Stimulated activated CD4-positive, alpha-beta T cell treated with anti-CD3 and anti-CD28 coated beads, Interleukin-4, amount 100 ng/mL, for 4 hours (primary cell): Measurements from ENCODE around the gene PAK6.

ENCODE experiments used
- DNase-seq, 2 experiments: peaks; one replicate each; pipeline ENCODE4 v3.0.0-alpha.2; 2020

Gene PAK6

DNA sequence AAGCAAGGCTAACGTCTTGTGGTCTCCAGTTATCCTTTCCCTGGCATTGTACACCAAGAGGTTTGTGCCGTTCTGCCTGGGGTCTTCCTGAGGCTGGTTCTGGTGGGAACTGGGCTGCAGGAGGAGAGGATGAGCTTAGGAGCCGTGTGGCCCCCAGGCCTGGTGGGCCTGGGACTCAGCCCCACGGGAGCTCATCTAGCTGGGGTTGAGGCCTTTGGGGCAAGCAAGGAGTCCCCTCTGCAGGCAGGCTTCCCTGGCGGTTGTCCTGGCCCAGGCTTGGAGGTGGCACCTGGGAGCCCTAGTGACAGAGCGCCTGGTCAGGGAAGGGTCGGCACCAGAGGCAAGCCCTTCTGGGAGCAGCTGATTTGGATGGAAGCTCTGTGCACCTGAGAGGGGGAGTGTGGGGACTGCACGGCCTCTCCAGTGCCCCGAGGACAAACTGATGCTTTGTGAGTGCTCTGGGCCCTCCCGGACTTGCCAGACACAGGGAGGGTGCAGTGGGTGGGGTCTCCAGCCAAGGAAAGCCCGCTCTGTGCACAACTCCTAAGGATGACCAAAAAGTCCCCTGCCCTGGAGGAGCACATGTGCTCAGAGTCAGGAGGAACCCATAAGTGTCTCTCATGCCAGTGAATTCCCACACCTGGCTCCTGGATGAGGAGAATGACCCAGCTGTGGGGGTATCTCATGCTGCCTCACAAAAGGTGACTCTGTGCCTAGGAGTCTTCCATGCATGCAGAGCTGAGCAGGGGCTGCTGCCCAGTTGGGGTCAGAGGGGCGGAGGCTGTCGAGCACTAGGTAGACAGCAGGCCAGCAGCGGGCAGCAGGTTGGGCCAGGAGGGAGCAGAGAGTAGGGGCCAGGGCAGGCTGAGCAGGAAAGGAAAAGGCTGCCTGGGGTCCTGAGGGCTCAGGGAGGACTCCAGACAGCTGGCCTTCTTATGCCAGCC is 2.7 kb downstream of the PAK6 start:
- DNase-seq: no peak

DNA sequence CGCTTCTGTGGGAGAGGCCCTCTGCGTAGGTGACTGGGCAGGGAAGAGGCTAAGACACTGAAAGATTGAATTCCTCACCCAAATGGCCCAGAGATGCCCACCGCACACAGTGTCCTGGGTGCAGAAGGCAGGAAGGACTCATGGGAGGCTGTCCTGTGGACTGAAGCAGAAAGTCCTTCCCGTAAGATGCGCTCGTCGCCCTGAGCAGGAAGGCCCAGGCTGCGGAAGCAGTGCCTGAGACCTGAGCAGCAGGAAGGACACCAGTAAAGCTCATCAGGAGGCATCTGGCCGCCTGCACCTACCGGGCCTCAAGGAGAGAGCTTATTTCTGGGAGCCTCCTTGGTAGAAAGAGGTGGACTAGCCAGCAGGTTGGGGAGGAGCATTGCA is 3.3 kb downstream of the PAK6 start:
- no peak for DNase-seq

GRCh38 chr15:40242601-40243000 is 3.7 kb downstream of the PAK6 start:
- no peak for DNase-seq

DNA sequence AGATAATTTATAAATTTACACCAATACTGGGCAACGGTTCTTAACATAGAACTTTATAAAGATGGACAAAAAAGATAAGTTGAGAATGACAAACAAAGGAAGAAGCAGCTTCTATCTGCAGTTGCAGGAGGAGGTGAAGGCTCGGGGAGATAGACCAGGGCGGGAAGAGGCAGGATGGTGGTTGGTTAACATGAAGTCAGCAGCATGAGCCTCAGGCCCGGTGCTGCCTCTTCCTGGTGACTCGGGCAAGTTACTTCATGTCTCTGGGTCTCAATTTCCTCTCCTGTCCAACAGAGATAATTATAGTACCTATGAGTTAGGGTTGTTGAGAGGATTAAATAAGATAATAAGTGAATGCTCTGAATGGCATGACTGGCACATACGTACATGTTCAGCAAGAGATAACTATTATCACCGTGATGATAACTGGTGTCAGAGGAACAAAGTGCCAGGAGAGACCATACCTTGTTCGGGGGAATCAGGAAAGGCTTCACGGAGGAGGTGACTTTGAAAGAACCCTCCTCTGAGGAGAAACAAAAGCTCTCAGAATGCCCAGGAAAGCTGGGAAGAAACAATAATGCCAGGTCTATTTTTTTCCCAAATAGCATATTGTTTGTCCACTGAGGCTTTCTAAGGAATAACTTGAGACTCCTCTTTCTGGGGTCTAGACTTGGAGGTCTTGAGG is 4.4 kb downstream of the PAK6 start:
- DNase-seq: no peak

DNA sequence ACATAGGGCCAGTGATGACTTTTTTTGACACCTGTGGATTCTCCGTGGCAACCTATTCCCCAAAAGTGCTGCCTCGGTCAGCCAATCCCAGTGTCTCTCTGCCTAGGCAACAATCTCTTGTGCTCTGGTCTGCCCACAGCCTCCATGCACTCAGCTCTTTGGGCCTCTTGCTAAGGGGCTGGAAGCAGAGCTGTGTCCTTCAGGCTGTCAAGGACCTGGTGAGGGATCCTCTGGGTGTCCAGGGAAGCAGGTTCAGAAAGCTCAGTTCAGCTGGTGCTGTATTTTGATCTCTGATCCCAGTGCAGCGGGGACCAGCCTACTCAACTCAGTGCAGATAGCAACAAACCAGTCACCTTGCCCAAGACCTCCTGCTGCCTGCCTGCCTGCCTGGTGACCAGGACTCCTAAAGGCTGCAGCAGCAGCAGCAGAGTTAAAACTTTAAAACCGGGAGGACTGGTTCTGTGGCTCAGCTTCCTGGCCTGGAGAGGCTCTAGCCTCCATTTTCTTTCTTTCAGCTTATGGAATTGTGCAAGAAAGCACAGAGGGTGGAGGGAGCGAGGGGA is 6.2 kb downstream of the PAK6 start:
- no peak for DNase-seq

GRCh38 chr15:40245666-40246450 is 7.0 kb downstream of the PAK6 start:
- no peak for DNase-seq

- DNase-seq: no peak
These were observed 7.8 kb downstream of the PAK6 start for GRCh38 chr15:40246496-40247280.

GRCh38 chr15:40247406-40247971 is 8.6 kb downstream of the PAK6 start:
- DNase-seq: no peak

- no peak for DNase-seq
These were observed 9.3 kb downstream of the PAK6 start for GRCh38 chr15:40248006-40248783.

- DNase-seq: no peak
These were observed 10.8 kb downstream of the PAK6 start for GRCh38 chr15:40249477-40250303.

- DNase-seq: no peak
These were observed 11.4 kb downstream of the PAK6 start for GRCh38 chr15:40250304-40250656.

GRCh38 chr15:40250771-40251483 is 12.1 kb downstream of the PAK6 start:
- no peak for DNase-seq

GRCh38 chr15:40251486-40252140 is 12.8 kb downstream of the PAK6 start:
- DNase-seq: no peak

- no peak for DNase-seq
These were observed 13.2 kb downstream of the PAK6 start for GRCh38 chr15:40252141-40252437.

GRCh38 chr15:40252438-40253166 is 13.7 kb downstream of the PAK6 start:
- no peak for DNase-seq

- no peak for DNase-seq
These were observed 14.4 kb downstream of the PAK6 start for GRCh38 chr15:40253167-40253790.

GRCh38 chr15:40254452-40254851 is 15.6 kb downstream of the PAK6 start:
- no peak for DNase-seq

DNA sequence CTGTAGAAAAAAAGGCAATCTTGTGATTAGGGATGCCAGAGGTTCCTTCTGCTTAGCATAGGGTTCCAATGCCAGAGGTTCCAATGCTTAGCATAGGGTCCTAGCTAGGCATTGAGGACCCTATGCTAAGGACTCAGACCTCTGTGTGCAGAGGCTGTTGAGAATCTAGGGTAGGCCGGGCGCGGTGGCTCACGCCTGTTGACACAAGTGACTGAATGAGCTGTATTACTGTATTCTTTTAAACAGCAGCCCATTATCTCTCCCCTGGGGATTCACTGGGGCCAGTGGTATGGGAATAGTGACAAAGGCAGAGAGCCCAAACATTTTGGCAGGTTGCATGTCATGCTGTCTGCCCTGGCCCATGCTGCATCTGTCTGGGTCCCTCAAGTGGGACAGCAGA is 16.2 kb downstream of the PAK6 start:
- no peak for DNase-seq
